ENCODE data around the gene RND1.

DNA sequence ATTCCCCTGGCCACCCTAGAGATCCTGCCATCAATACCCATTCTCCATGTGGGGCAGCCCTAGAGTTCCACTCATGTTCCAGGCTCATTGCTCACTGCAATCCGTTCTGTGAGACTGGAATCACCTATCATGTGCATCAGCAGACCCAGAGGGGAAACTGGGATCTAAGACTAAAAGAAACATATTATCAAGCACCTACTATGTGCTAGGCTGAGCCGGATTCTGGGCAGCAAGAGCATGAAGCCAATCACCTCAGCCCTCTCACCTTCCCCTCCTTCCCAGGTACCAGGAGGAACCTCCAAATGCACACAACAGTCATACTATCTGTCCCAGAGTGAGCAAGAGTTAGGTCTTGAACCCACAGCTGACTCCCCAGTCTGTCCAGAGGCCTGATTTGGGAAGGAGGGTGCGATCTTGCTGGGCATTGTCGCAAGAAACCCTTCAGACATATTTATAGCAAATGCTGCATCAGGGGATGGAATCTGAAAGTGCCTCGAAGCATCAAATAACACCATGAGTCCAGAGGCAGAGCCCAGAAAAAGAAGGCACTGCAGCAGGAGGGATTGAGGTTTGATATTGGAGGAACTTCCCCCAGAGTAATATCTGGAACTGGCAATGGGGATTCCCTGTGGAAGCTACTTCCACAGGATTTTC lies 54.1 kb downstream of the RND1 start:
- TF ChIP-seq, protein P1, sequence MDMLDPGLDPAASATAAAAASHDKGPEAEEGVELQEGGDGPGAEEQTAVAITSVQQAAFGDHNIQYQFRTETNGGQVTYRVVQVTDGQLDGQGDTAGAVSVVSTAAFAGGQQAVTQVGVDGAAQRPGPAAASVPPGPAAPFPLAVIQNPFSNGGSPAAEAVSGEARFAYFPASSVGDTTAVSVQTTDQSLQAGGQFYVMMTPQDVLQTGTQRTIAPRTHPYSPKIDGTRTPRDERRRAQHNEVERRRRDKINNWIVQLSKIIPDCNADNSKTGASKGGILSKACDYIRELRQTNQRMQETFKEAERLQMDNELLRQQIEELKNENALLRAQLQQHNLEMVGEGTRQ (IDR thresholded peaks at IDR 0.05; ENCODE audit: borderline replicate concordance, low read depth, low read length): no peak
- TF ChIP-seq RFX5 (IDR thresholded peaks at IDR 0.05; ENCODE audit: low read length): no peak
- no peak for TF ChIP-seq SIN3A (IDR thresholded peaks at IDR 0.05; ENCODE audit: borderline replicate concordance, low read depth, low read length)
- TF ChIP-seq, protein P2, sequence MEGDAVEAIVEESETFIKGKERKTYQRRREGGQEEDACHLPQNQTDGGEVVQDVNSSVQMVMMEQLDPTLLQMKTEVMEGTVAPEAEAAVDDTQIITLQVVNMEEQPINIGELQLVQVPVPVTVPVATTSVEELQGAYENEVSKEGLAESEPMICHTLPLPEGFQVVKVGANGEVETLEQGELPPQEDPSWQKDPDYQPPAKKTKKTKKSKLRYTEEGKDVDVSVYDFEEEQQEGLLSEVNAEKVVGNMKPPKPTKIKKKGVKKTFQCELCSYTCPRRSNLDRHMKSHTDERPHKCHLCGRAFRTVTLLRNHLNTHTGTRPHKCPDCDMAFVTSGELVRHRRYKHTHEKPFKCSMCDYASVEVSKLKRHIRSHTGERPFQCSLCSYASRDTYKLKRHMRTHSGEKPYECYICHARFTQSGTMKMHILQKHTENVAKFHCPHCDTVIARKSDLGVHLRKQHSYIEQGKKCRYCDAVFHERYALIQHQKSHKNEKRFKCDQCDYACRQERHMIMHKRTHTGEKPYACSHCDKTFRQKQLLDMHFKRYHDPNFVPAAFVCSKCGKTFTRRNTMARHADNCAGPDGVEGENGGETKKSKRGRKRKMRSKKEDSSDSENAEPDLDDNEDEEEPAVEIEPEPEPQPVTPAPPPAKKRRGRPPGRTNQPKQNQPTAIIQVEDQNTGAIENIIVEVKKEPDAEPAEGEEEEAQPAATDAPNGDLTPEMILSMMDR (IDR thresholded peaks at IDR 0.05): no peak
- TF ChIP-seq EP300 (IDR thresholded peaks at IDR 0.05; ENCODE audit: borderline replicate concordance in 1 of 2, low read depth in 1 of 2, low read length in 1 of 2): no peak
- TF ChIP-seq NRF1 (IDR thresholded peaks at IDR 0.05; ENCODE audit: low read depth, low read length): no peak
- TF ChIP-seq FOXM1 (IDR thresholded peaks at IDR 0.05; ENCODE audit: low read depth): no peak
- TF ChIP-seq FOXJ3 (CRISPR knock-in tag; IDR thresholded peaks at IDR 0.05): no peak
- no peak for TF ChIP-seq YY1 (IDR thresholded peaks at IDR 0.05; ENCODE audit: low read depth)
- TF ChIP-seq ELF1 (IDR thresholded peaks at IDR 0.05): no peak
- TF ChIP-seq FOSL2 (IDR thresholded peaks at IDR 0.05; ENCODE audit: borderline replicate concordance, low read depth): no peak
- no peak for TF ChIP-seq TEAD4 (IDR thresholded peaks at IDR 0.05; ENCODE audit: borderline replicate concordance, insufficient read depth)

Measured in SK-N-SH (cell line).